Measurements from ENCODE around the gene PPP1R15B.

DNA sequence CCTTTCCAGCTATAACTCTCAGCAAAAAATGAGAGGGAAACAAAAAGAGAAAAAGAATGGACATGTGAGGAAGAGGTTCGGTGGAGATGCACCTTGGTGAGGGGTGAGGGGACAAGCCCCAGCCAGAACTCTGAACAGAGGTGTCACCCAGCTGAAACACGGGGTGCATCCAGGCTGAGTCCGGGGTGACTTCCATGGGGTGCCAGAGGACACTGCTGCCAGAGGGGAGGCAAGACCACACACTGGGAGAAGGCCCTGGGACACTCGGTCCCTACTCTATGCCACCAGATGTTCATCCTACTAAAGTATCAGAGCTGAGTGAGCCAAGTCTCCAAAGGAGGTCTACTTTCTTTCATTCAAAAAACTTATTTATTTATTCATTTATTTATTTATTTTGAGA lies 36.1 kb upstream of the PPP1R15B start:
- TF ChIP-seq, protein P1, sequence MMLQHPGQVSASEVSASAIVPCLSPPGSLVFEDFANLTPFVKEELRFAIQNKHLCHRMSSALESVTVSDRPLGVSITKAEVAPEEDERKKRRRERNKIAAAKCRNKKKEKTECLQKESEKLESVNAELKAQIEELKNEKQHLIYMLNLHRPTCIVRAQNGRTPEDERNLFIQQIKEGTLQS (IDR thresholded peaks at IDR 0.05), result no peak
- TF ChIP-seq, protein P2, sequence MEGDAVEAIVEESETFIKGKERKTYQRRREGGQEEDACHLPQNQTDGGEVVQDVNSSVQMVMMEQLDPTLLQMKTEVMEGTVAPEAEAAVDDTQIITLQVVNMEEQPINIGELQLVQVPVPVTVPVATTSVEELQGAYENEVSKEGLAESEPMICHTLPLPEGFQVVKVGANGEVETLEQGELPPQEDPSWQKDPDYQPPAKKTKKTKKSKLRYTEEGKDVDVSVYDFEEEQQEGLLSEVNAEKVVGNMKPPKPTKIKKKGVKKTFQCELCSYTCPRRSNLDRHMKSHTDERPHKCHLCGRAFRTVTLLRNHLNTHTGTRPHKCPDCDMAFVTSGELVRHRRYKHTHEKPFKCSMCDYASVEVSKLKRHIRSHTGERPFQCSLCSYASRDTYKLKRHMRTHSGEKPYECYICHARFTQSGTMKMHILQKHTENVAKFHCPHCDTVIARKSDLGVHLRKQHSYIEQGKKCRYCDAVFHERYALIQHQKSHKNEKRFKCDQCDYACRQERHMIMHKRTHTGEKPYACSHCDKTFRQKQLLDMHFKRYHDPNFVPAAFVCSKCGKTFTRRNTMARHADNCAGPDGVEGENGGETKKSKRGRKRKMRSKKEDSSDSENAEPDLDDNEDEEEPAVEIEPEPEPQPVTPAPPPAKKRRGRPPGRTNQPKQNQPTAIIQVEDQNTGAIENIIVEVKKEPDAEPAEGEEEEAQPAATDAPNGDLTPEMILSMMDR (IDR thresholded peaks at IDR 0.05; ENCODE audit: low read depth, low read length, missing input control), result no peak
